AG10803 (cell line): ENCODE measurements around the gene KLF3.

ENCODE experiments used
- DNase-seq: peaks from one replicate; pipeline ENCODE4 v3.0.0; 2010; ENCODE audit warnings: low read depth
- H3K4me3 ChIP-seq: 2 replicates; pipeline ENCODE4 v1.5.1; 2011; ENCODE audit warnings: mild to moderate bottlenecking, low read length, control low read depth
- CTCF ChIP-seq: conservative IDR thresholded peaks from 2 replicates; pipeline ENCODE4 v1.5.1; 2011; ENCODE audit warnings: mild to moderate bottlenecking, low read length, control low read depth, inconsistent platforms

The KLF3 gene

GRCh38 chr4:38656111-38656510, 7.9 kb upstream of the KLF3 start:
- no peak for DNase-seq
- TF ChIP-seq CTCF = no peak

GRCh38 chr4:38659346-38659745, 4.7 kb upstream of the KLF3 start:
- TF ChIP-seq CTCF = no peak
- no peak for DNase-seq
- no peak overlapping the region for H3K4me3 ChIP-seq

More at GRCh38 chr4:38656111-38656510, 7.9 kb upstream of the KLF3 start:
- no peak overlapping the region for H3K4me3 ChIP-seq

- no peak for DNase-seq
- no peak for TF ChIP-seq CTCF
- no peak overlapping the region for H3K4me3 ChIP-seq
These were observed 3.2 kb upstream of the KLF3 start for GRCh38 chr4:38660838-38661237.

GRCh38 chr4:38661371-38661770, 2.6 kb upstream of the KLF3 start:
- no peak for TF ChIP-seq CTCF
- H3K4me3 ChIP-seq = no peak overlapping the region
- no peak for DNase-seq

GRCh38 chr4:38662522-38663089, 1.4 kb upstream of the KLF3 start:
- TF ChIP-seq CTCF = no peak
- peak overlapping the region; percentile 72 for H3K4me3 ChIP-seq
- no peak for DNase-seq

- peak overlapping the region; percentile 72 for H3K4me3 ChIP-seq
- TF ChIP-seq CTCF = no peak
- peak; percentile 36 for DNase-seq
These were observed 754 bp upstream of the KLF3 start for GRCh38 chr4:38663090-38663800.
